HK-2 (cell line): ENCODE data around the gene PIERCE2.
A peak's percentile ranks its signal among the peaks of the same experiment; 100 is the strongest.
"Not testable (repeated sequence)": the region's sequence is repeated elsewhere in the genome, so short reads cannot be mapped to it uniquely, and the experiment has no call there.

Source experiments
- DNase-seq: peaks from one replicate; pipeline ENCODE4 v3.0.0-alpha.2; 2018; ENCODE audit not compliant: unreplicated experiment

Gene PIERCE2, protein sequence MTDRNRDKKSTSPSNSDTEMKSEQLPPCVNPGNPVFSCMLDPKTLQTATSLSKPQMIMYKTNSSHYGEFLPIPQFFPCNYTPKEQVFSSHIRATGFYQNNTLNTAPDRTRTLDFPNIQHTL

GRCh38 chr15:55408012-55408928 is at the start of gene PIERCE2, which contains the start of gene CCPG1:
PIERCE2 (plus strand) TSS chr15:55408495; CDS start chr15:55408769, 274 bp downstream.
CCPG1 (minus strand) TSS chr15:55408359; CDS start chr15:55389424, 18,935 bp downstream.
- DNase-seq: peak; percentile 88

- no peak for DNase-seq
These were observed 48.0 kb upstream of the PIERCE2 start for GRCh38 chr15:55360256-55360655.

DNA sequence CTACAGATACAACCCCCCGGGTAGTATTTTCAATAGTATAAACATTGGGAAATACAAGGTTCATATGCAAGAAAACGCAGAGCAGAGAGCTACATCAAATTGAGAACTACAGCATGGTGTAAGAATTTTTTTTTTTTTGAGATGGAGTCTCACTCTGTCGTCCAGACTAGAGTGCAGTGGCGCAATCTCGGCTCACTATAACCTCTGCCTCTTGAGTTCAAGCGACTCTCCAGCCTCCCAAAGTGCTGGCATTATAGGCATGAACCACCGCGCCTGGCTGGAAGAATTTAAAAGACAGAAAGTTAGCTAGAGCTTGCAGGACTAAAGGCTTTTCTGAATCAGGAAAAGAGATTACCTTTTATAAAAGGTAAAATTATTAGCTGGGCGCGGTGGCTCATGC is 47.2 kb upstream of the PIERCE2 start:
- no peak for DNase-seq

DNA sequence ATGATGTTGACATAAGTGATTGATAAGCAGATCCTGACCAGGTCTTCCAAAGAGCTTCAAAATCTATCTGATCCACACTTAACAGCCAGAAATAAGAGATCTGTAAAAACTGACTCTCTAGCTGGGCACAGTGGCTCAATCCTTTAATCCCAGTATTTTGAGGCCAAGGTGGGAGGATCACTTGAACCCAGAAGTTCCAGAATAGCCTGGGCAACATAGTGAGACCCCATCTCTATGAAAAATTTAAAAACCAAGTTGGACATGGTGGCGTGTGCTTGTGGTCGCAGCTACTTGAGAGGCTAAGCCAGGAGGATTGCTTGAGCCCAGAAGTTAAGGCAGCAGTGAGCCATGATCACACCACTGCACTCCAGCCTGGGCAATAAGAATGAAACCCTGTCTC is 45.7 kb upstream of the PIERCE2 start:
- DNase-seq: no peak

GRCh38 chr15:55366981-55367380 is 41.3 kb upstream of the PIERCE2 start:
- no peak for DNase-seq

DNA sequence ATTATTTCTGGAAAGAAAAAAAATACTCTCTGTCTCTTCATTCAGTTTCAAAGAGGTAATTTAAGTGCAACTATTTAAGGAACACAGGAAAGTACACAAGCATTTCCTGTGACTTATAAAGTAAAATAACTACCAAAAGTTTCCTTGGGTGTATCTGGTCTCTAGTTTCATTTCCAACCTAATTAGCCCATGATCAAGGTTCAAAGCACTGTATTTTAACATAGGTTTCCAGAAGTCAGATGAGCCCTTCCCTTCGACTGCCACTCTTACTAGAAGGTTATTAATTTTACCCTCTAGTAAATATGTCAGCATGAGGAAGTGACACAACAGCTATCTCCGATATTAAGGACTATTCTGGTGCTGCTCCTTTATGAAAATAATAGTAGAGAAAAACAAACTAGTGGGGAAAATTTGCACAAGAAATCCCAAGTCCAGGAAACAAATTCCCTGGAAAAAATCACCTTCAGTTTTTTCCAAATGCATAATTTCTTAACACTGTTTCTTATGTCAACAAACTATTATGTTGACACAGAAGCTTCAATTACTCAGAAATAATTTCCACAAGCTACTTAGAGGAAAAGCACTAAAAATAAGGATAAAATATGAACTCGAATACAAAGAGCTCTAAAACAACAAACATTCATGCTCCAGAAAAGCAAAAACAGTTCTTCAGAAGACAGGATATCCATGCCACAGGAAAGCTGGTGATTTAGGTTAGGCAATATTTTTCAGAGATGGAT is 35.4 kb upstream of the PIERCE2 start:
- DNase-seq: no peak

DNA sequence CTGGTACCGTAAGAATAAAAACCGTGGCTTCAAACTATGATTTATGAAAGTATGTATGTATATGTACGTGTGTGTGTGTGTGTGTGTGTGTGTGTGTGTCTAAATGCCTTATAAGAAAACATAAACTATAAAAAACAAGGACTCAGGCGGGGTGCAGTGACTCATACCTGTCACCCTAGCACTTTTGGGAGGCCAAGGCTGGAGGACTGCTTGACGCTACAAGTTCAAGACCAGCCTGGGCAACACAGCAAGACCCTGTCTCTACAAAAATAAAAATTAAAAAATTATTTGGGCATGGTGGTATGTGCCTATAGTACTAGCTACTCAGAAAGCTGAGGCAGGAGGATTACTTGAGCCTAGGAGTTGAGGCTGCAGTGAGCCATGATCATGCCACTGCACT is 29.2 kb upstream of the PIERCE2 start:
- DNase-seq: no peak

- no peak for DNase-seq
These were observed 26.7 kb upstream of the PIERCE2 start for GRCh38 chr15:55381595-55381994.

- DNase-seq: no peak
These were observed 24.6 kb upstream of the PIERCE2 start for GRCh38 chr15:55383687-55384086.

- no peak for DNase-seq
These were observed 21.3 kb upstream of the PIERCE2 start for GRCh38 chr15:55387027-55387426.

GRCh38 chr15:55389264-55389607 is 19.1 kb upstream of the PIERCE2 start:
- no peak for DNase-seq

- DNase-seq: no peak
These were observed 13.6 kb upstream of the PIERCE2 start for GRCh38 chr15:55394694-55395093.

DNA sequence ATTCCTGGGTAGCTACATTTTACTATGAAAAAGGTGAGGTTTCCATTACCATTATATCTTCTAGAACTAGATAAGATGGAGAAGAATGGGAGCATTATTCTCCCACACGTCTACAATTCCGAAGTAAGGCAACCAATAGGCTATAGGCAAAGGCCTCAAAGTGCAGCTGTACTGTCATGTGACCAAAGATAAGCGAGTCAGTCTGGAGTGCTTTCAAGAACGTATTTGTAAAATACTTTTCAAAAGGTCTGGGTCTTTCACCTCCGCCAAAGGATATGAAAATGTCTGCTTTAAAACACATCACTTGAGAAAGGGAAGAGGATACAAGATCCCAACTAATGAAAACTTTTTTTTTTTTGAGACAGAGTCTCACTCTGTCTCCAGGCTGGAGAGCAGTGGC is 10.1 kb upstream of the PIERCE2 start:
- no peak for DNase-seq

DNA sequence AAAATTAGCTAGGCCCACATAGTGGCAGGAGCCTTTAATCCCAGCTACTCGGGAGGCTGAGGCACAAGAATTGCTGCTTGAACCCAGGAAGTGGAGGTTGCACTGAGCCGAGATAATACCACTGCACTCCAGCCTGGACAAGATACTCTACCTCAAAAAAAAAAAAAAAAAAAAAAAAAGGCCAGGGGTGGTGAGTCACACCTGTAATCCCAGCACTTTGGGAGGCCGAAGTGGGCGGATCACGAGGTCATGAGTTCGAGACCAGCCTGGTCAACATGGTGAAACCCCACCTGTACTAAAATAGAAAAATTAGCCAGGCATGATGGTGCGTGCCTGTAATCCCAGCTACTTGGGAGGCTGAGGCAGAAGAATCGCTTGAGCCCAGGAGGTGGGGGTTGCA is 8.2 kb upstream of the PIERCE2 start:
- not testable (repeated sequence) for DNase-seq

DNA sequence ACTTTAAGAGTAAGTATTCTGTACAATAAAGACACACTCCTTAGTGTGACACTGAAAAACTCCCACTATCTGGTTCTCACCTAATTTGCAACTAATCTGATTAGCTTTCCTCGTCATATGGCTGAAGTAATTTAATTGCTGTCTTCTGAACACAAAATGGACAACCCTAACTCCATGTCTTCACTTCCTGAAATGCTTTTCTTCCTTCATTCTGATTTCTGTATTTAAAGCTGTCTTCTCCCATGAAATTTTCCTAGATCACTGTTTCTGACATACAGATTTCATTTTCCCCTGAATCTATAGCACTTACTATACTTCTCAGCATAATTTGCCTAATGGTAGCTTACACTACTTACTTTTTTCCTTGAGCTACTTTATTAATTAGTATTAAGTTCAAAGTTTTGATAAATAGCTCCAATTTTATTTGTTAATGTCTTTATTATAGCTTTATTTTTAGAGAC is 6.5 kb upstream of the PIERCE2 start:
- no peak for DNase-seq

DNA sequence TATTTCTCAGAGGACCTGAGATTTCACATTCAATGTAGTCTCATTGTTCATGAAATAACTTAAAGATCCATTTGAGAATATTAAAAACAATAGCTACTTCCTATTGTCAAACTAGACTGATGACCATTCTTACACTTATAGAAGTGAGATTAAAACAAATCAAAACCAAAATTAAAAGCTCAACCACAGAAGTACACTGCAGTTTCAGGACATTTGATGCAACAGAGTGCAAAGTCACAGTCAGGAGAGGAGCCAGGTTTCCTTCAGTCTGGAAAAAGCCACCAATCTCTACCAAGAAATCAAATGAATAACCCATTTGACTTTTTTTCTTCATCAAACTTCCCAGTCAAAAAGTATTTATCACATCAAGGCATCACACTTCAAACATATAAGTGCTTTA is 5.6 kb upstream of the PIERCE2 start:
- no peak for DNase-seq

DNA sequence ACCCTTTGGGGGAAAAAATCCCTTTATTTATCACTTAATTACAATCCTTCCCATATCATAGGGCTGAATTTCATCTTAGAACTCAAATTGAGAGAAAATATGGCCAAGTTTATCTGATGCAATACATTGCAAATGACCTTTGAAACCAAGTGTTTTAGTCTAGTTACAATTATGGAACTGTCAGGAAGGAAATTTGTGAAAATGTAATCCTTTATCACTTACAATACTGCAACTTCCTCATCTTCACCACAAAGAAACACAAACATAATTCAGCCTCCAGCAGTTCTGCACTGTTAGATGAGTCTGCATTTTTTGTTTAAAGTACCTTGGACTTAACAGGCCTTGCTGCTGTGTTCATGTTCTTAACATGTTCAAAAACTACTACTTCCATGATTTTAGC is 4.8 kb upstream of the PIERCE2 start:
- DNase-seq: no peak

- DNase-seq: no peak
These were observed 740 bp upstream of the PIERCE2 start for GRCh38 chr15:55407498-55408011.

- DNase-seq: not testable (repeated sequence)
These were observed 681 bp downstream of the PIERCE2 start for GRCh38 chr15:55408976-55409375.

DNA sequence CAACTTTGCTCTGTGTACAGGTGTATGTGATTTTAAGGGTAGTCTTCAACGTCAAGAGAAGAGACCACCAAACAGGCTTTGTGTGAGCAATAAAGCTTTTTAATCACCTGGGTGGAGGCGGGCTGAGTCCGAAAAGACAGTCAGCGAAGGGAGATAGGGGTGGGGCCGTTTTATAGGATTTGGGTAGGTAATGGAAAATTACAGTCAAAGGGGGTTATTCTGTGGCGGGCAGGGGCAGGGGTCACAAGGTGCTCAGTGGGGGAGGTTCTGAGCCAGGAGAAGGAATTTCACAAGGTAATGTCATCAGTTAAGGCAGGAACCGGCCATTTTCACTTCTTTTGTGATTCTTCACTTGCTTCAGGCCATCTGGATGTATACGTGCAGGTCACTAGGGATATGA is 9.4 kb downstream of the PIERCE2 start:
- DNase-seq: not testable (repeated sequence)

DNA sequence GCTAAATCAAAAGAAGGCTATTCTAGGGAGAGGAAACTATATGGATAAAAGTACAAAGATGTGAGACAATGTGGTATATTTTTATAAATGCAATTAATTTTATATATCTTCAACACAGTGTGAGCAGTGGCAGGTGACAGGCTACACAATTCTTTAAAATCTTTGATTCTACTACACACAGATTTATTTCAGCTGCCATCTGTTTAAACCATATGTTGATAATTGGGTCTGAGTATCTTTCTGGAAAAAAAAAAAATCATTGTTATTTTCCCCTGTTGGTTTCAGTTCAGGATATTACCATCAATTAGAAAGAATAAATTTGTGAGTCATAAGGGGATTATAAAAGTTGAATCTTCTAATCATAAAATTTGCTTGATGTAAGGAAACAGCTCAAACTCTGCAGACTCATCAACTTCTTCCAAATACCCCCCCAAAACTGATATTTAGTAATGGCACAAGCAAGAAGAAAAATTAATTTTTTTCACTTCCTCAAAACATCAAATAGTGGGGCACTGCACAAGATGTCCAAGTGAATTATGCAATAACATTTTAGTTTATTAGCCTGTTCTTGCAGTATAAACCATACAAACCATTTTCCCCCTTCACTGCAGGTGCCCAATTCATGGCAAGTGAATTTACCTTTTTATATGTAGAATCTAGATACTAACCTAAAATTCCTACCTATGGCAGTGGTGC is 12.0 kb downstream of the PIERCE2 start:
- no peak for DNase-seq

DNA sequence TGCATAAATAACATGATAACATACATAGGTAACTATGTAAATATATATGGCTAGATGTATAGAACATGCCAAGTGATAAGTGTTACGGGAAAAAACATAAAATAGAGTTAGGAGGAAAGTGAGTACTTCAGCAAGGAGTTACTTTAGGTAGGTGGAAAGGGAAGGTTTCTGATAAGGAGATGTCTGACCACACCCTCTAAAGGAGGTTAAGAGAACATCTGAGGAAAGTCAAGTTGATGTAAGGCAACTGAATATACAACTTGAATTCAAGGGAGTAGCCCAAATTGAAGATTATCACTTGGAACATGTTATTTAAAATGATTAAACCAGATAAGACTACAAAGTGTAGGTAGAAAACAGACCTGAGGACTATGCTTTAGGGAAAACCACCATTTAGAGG is 13.8 kb downstream of the PIERCE2 start:
- no peak for DNase-seq
